Measurements from ENCODE around the gene OXA1L. TPM values are rescaled to one million over a fixed set of nuclear protein-coding genes. Genes with fewer than 3 reads are reported as not detected.

Gene OXA1L
- total and polyA plus RNA-seq, 2 donors from 2014 or later: 80.8 to 101 TPM

- DNase-seq (no peak), FAIRE-seq (no peak)
- H3K4me1 ChIP-seq (ENCODE audit: control insufficient read depth in 2 of 3, insufficient read depth in 2 of 3, low read depth in 1 of 3, low read length in 3 of 3): peaks cover 0 to 9% (median 5%) of the 10 kb centered on the region in 3 donors
- peak overlapping the region; percentile 14 to 45 for H3K27ac ChIP-seq (ENCODE audit: low read depth in 2 of 2, low read length in 2 of 2)
- H3K9me3 ChIP-seq (ENCODE audit: control insufficient read depth in 2 of 3, insufficient read depth in 1 of 3, low read length in 3 of 3): no peaks in the 10 kb centered on the region
- intact Hi-C loops (cut with DNase I): no loop called here
- no peaks in the 10 kb centered on the region for H3K36me3 ChIP-seq (ENCODE audit: control insufficient read depth in 2 of 3, insufficient read depth in 3 of 3, low read length in 3 of 3)
- no peaks in the 10 kb centered on the region for H3K27me3 ChIP-seq (ENCODE audit: control insufficient read depth, insufficient read depth, low read length)
- no peak overlapping the region for H3K9ac ChIP-seq (ENCODE audit: low read length in 3 of 3)
- TF ChIP-seq CTCF (IDR thresholded peaks at IDR 0.05; ENCODE audit: borderline replicate concordance, extremely low read depth, insufficient read depth): no peak
- H3K4me3 ChIP-seq (ENCODE audit: low read length in 3 of 3): no peak overlapping the region
Observed at GRCh38 chr14:22781301-22781991, 15.0 kb downstream of the OXA1L start.

GRCh38 chr14:22786685-22787084, 20.2 kb downstream of the OXA1L start:
- Histone ChIP-seq H3K9ac (ENCODE audit: low read length in 3 of 3) (no peak overlapping the region), H3K27ac (ENCODE audit: low read depth in 2 of 2, low read length in 2 of 2) (no peak overlapping the region), H3K36me3 (ENCODE audit: control insufficient read depth in 2 of 3, insufficient read depth in 3 of 3, low read length in 3 of 3) (no peaks in the 10 kb centered on the region), H3K27me3 (ENCODE audit: control insufficient read depth, insufficient read depth, low read length) (no peaks in the 10 kb centered on the region), H3K9me3 (ENCODE audit: control insufficient read depth in 2 of 3, insufficient read depth in 1 of 3, low read length in 3 of 3) (no peaks in the 10 kb centered on the region), H3K4me1 (ENCODE audit: control insufficient read depth in 2 of 3, insufficient read depth in 2 of 3, low read depth in 1 of 3, low read length in 3 of 3) (no peaks in the 10 kb centered on the region), H3K4me3 (ENCODE audit: low read length in 3 of 3) (no peak overlapping the region)
- FAIRE-seq: no peak
- no peak for DNase-seq
- TF ChIP-seq CTCF (IDR thresholded peaks at IDR 0.05; ENCODE audit: borderline replicate concordance, extremely low read depth, insufficient read depth): no peak
- intact Hi-C loops (cut with DNase I): no loop called here

GRCh38 chr14:22791301-22791700, 24.8 kb downstream of the OXA1L start:
- Histone ChIP-seq H3K4me1 (ENCODE audit: control insufficient read depth in 2 of 3, insufficient read depth in 2 of 3, low read depth in 1 of 3, low read length in 3 of 3) (peaks cover 0 to 5% (median under 1%) of the 10 kb centered on the region in 3 donors), H3K36me3 (ENCODE audit: control insufficient read depth in 2 of 3, insufficient read depth in 3 of 3, low read length in 3 of 3) (no peaks in the 10 kb centered on the region), H3K27ac (ENCODE audit: low read depth in 2 of 2, low read length in 2 of 2) (no peak overlapping the region), H3K9ac (ENCODE audit: low read length in 3 of 3) (no peak overlapping the region), H3K27me3 (ENCODE audit: control insufficient read depth, insufficient read depth, low read length) (no peaks in the 10 kb centered on the region), H3K9me3 (ENCODE audit: control insufficient read depth in 2 of 3, insufficient read depth in 1 of 3, low read length in 3 of 3) (no peaks in the 10 kb centered on the region), H3K4me3 (ENCODE audit: low read length in 3 of 3) (no peak overlapping the region)
- TF ChIP-seq CTCF (IDR thresholded peaks at IDR 0.05; ENCODE audit: borderline replicate concordance, extremely low read depth, insufficient read depth): no peak
- FAIRE-seq (no peak), DNase-seq (no peak)
- intact Hi-C loops (cut with DNase I): no loop called here

Measured in kidney (tissue), 14 donors.